Mucosa of gallbladder (tissue), 1 donor: ENCODE results near the gene FGF8. TPM values are rescaled to one million over a fixed set of nuclear protein-coding genes. Genes with fewer than 3 reads are reported as not detected.

Experiments
- DNase-seq: peaks from one replicate; pipeline ENCODE4 v3.0.0-alpha.2; 2020; ENCODE audit warnings: low spot score
- total RNA-seq: library from RNA; stranded (reverse); gene quantifications from one replicate; pipeline ENCODE4 v1.2.1, GENCODE V29; 2021
- donor health status: DM: no; HTN: no; CAD: no.

The FGF8 gene
- total RNA-seq, 1 donor from 2014 or later, result not detected

- DNase-seq, result no peak
Measured at GRCh38 chr10:101781984-101782810, 6.3 kb upstream of the FGF8 start.

GRCh38 chr10:101781655-101781983, 5.7 kb upstream of the FGF8 start:
- no peak for DNase-seq

- DNase-seq, result peak; percentile 59
Measured at GRCh38 chr10:101780818-101781654, 5.1 kb upstream of the FGF8 start.

GRCh38 chr10:101780187-101780817, 4.4 kb upstream of the FGF8 start:
- no peak for DNase-seq

- DNase-seq, result peak; percentile 82
Measured at GRCh38 chr10:101779544-101780186, 3.8 kb upstream of the FGF8 start.

GRCh38 chr10:101778781-101779543, 3.0 kb upstream of the FGF8 start:
- DNase-seq, result peak; percentile 27

DNA sequence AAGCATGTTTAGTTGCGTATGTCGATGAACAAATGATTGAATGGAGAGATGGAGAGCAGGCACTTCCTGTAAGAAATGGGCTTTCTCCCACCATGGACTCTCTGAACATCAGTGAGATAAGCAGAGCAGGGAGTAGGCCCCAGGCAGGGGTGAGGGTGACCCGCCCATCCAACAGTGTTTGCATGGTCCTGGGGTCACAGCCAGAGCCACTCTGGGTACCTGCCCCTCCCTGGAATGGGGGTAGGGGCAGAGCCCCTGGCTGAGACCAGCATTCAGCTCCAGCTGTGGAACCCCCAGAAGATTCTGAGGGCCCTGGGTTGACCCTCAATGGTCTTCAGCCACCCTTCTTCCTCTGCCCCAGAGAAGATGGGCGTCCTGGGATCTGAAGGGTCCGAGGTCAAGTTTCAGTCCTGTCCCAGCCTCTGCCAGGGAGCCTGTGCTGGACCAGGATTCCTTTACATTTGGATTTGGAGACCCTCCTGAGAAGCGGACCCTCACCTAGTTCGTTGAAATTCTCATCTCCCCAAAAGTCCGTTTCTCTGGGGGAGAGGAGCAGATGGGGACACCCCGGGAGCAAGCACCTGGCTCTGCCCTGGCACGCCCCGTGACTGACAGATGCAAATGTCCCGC, 2.4 kb upstream of the FGF8 start:
- DNase-seq, result no peak

GRCh38 chr10:101777619-101778145, 1.8 kb upstream of the FGF8 start:
- no peak for DNase-seq

DNA sequence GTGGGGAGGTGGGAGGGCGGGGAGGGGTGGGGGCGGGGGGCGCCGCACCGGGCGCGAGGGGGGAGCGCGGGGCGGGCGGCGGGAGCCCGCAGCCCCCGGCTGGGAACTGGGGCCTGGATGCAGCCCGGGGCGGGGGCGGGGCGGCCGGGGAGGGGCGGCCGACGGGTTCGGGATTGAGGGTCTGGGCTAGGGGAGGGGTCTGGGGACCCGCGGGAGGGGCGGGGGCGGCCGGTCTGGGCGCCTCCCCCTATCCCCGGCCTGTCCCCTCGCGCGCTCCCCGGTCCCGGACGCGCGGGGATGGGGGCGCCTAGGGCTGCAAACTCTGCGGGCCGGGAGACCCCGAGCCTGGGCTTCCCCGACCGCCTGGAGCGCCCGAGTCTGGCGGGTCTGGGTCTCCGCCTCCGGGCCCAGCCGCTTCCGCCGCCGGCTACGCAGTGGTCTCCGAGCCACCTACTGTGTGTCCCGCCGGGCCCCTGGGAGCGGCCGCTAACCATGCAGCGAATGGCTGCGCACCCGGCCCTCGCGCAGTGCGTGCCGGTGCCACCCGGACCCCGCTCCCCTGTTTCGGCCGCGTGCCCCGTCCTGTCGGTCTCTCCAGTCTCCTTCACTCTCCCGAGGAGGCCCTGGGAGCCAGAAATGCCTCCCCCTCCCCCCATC, 375 bp upstream of the FGF8 start:
- DNase-seq, result no peak

DNA sequence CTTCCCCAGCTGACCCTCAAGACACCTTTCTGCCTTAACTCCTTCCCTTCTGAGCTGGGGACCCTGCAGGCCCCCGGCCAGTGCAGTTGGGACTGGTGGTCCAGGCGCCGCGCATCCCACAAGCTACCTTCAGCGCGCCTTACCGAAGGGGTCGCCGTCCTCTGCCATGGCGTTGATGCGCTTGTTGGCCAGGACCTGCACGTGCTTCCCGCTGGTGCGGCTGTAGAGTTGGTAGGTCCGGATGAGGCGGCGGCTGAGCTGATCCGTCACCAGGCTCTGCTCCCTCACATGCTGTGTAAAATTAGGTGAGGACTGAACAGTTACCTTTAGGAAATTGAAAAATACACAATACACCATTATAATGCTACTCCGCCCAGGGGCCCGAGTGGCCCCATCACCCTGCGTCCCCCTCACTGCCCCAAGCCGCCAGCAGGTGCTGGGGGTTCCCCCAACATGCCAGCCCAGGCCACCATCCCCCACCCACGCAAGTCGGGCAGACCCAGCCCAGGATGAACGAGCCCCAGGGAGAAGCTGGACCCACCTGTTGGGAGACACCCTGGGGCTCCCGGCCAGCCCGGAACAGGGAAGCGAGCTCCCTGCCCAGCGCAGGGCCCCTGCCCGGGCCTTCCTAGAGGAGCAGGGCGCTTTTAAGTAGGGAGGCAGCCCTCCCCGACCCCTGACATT, 1.2 kb downstream of the FGF8 start:
- no peak for DNase-seq

DNA sequence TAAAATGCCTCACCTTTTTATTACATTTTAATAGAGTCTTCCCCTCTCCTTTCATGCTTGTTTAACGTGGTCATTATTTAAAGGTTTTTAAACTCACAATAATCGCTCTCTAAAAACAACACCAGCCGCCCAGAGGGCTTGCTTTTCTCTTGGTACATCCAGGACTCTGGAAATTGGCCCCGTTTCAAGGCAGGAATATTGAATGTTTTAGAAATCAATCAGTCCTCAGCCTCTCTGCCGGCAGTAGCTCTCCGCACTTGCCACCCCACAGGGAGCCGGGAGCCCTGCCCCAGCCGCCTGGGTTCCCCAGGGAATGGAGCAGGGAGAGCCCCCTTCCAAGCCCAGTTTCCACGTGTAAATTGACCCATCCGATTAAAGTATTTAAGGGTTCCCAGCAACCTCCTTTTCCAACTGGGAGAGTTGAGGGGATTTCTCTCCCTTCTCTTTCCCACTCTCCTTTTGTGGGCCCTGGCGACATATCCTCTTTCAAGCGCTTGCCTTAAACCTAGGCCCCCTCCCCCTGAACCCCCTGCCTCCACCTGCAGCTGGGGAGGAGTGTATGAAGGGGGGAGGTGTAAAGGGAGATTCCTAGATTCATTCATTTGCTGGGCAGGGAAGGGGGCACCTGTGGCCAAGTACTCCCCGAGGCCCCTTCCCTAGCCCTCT, 1.9 kb downstream of the FGF8 start:
- peak; percentile 31 for DNase-seq

DNA sequence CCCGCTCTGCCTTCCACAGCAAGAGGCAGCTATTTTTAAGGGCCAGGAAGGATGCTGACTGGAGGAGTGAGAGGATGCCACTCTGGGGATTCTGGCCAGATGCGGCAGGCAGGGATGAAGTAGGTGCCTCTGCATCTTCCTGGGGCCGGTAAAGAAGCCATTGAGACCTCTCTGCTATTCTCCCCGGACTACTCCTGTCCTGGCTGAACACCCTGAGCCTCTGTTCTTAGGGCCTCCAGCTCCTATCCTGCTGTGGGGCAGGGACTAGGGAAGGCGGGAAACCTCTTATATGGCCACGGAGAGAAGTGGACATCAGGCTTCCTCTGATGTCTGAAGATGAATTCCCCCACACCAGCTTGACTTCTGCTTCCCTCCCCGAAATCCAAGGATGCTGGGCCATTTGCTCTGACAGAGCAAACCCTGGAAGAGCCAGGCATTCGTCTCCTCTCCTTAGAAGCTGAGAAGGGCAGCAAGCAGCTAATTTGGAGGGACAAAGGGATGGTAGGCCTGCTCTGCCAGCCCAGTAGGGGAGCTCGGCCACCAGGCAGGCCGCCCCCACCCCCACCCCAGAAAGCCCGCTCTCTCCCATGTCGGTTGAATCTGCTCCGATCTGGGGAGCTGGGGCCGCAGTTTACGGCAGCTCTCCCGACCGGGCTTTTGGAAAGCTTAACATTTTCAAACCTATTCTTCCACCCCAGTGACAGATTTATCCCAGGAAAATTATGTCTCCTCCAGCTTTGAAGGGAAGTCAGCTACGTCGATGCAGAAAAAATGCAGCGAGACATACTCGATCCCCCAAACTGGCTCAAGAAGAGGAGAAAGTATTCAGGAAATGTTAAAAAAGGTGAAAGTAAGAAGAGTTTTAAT, 2.8 kb downstream of the FGF8 start:
- DNase-seq, result no peak

GRCh38 chr10:101772017-101772894, 3.7 kb downstream of the FGF8 start:
- no peak for DNase-seq

DNA sequence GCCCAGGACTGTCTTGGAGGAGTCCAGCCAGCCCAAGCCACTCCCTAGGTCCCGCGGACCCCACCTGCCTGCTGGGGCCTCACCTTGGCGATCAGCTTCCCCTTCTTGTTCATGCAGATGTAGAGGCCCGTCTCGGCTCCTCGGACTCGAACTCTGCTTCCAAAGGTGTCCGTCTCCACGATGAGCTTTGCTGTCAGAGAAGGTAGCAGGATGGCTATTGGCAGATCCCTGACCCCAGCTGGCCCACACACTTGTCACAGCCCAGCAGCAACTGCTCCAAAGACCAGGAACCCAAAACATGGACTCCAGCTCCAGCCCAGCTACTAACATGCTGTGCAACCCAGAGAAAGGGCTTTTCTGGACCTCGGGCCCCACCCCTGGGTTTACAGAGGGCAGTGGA, 4.5 kb downstream of the FGF8 start:
- no peak for DNase-seq

DNA sequence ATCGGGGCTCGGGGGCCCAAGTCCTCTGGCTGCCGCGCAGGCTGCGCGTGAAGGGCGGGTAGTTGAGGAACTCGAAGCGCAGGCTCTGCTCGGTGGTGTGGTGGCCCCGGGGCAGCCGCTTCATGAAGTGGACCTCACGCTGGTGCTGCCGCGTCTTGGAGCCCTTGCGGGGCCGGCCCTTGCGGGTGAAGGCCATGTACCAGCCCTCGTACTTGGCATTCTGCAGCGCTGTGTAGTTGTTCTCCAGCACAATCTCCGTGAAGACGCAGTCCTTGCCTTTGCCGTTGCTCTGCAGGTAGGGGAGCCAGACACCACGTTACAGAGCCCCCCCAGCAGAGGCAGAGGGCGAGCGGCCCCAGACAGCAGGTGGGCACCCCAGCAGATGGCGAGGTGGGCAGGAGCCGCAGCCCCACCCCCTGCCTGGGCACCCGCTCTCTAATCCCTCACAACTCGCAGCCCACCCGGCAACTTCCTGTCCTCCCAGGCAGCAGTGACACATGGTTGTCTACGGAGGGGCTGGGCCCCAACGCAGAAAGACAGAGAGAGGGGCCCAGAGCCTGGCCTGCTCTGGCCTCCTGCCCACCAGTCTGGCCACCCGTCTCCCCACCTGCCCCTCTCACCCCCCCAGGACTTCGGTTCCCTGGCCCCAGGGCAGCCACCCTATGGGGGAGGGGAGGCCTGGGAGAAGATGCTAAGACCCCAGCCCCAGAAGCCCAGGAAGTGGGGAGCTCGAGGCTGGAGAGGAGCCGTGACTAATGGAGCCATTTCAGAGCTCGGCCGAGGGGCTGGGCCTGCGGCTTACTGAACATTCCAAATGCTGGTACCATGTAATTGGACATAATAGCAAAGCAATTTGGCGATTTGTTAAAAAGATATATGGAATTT, 5.3 kb downstream of the FGF8 start:
- no peak for DNase-seq
